ENCODE results near the gene TSPAN8.
"Not testable (repeated sequence)": the region's sequence is repeated elsewhere in the genome, so short reads cannot be mapped to it uniquely, and the experiment has no call there.

The TSPAN8 gene

GRCh38 chr12:71125515-71125914 lies 32.3 kb downstream of the TSPAN8 start:
- no peaks in the 10 kb centered on the region for H3K36me3 Mint-ChIP-seq (ENCODE audit: low read depth)
- no peak overlapping the region for H3K4me3 Mint-ChIP-seq
- H3K27me3 Mint-ChIP-seq, result no peaks in the 10 kb centered on the region

GRCh38 chr12:71124835-71125460 lies 32.9 kb downstream of the TSPAN8 start:
- Mint-ChIP-seq H3K27me3 (no peaks in the 10 kb centered on the region), H3K27ac (no peak overlapping the region), H3K36me3 (ENCODE audit: low read depth) (no peaks in the 10 kb centered on the region), H3K9me3 (no peaks in the 10 kb centered on the region), H3K4me3 (no peak overlapping the region), H3K4me1 (ENCODE audit: low read depth) (no peaks in the 10 kb centered on the region)

More at GRCh38 chr12:71125515-71125914, 32.3 kb downstream of the TSPAN8 start:
- Mint-ChIP-seq H3K9me3 (no peaks in the 10 kb centered on the region), H3K27ac (no peak overlapping the region), H3K4me1 (ENCODE audit: low read depth) (no peaks in the 10 kb centered on the region)

GRCh38 chr12:71113148-71113547 lies 44.7 kb downstream of the TSPAN8 start:
- H3K27me3 Mint-ChIP-seq; H3K27ac Mint-ChIP-seq; H3K36me3 Mint-ChIP-seq (ENCODE audit: low read depth); H3K4me3 Mint-ChIP-seq; H3K4me1 Mint-ChIP-seq (ENCODE audit: low read depth); H3K9me3 Mint-ChIP-seq: not testable (repeated sequence)

- peaks cover 9% of the 10 kb centered on the region for H3K9me3 Mint-ChIP-seq
- no peak overlapping the region for H3K4me3 Mint-ChIP-seq
- H3K4me1 Mint-ChIP-seq (ENCODE audit: low read depth), result no peaks in the 10 kb centered on the region
- H3K27me3 Mint-ChIP-seq, result no peaks in the 10 kb centered on the region
- H3K27ac Mint-ChIP-seq, result no peak overlapping the region
- H3K36me3 Mint-ChIP-seq (ENCODE audit: low read depth), result no peaks in the 10 kb centered on the region
Observed at GRCh38 chr12:71109834-71110233, 48.0 kb downstream of the TSPAN8 start.

- Mint-ChIP-seq H3K27ac (no peak overlapping the region), H3K9me3 (peaks cover 6% of the 10 kb centered on the region), H3K4me3 (no peak overlapping the region), H3K36me3 (ENCODE audit: low read depth) (no peaks in the 10 kb centered on the region), H3K4me1 (ENCODE audit: low read depth) (no peaks in the 10 kb centered on the region), H3K27me3 (no peaks in the 10 kb centered on the region)
Observed at GRCh38 chr12:71108355-71108754, 49.4 kb downstream of the TSPAN8 start.

- H3K27ac Mint-ChIP-seq, result no peak overlapping the region
- H3K27me3 Mint-ChIP-seq, result no peaks in the 10 kb centered on the region
- H3K4me1 Mint-ChIP-seq (ENCODE audit: low read depth), result no peaks in the 10 kb centered on the region
- peaks cover 6% of the 10 kb centered on the region for H3K9me3 Mint-ChIP-seq
- no peaks in the 10 kb centered on the region for H3K36me3 Mint-ChIP-seq (ENCODE audit: low read depth)
- H3K4me3 Mint-ChIP-seq, result no peak overlapping the region
Observed at GRCh38 chr12:71107936-71108335, 49.9 kb downstream of the TSPAN8 start.

- Mint-ChIP-seq H3K9me3 (peaks cover 6% of the 10 kb centered on the region), H3K27ac (no peak overlapping the region), H3K4me1 (ENCODE audit: low read depth) (no peaks in the 10 kb centered on the region), H3K27me3 (no peaks in the 10 kb centered on the region), H3K4me3 (no peak overlapping the region), H3K36me3 (ENCODE audit: low read depth) (no peaks in the 10 kb centered on the region)
Observed at GRCh38 chr12:71105956-71106355, 51.8 kb downstream of the TSPAN8 start.

- H3K9me3 Mint-ChIP-seq, result peaks cover 21% of the 10 kb centered on the region
- H3K27me3 Mint-ChIP-seq, result no peaks in the 10 kb centered on the region
- no peaks in the 10 kb centered on the region for H3K36me3 Mint-ChIP-seq (ENCODE audit: low read depth)
- no peaks in the 10 kb centered on the region for H3K4me1 Mint-ChIP-seq (ENCODE audit: low read depth)
- H3K4me3 Mint-ChIP-seq, result no peak overlapping the region
- H3K27ac Mint-ChIP-seq, result no peak overlapping the region
Observed at GRCh38 chr12:71092290-71092689, 65.5 kb downstream of the TSPAN8 start.

- Mint-ChIP-seq H3K9me3 (peaks cover 21% of the 10 kb centered on the region), H3K4me1 (ENCODE audit: low read depth) (no peaks in the 10 kb centered on the region), H3K36me3 (ENCODE audit: low read depth) (no peaks in the 10 kb centered on the region), H3K27ac (no peak overlapping the region), H3K27me3 (no peaks in the 10 kb centered on the region), H3K4me3 (no peak overlapping the region)
Observed at GRCh38 chr12:71090971-71091370, 66.8 kb downstream of the TSPAN8 start.

- Mint-ChIP-seq H3K27ac (no peak overlapping the region), H3K4me1 (ENCODE audit: low read depth) (no peaks in the 10 kb centered on the region), H3K36me3 (ENCODE audit: low read depth) (no peaks in the 10 kb centered on the region), H3K9me3 (peaks cover 10% of the 10 kb centered on the region), H3K4me3 (no peak overlapping the region), H3K27me3 (no peaks in the 10 kb centered on the region)
Observed at GRCh38 chr12:71085575-71085974, 72.2 kb downstream of the TSPAN8 start.

GRCh38 chr12:71075743-71076142 lies 82.1 kb downstream of the TSPAN8 start:
- Mint-ChIP-seq H3K4me3 (no peak overlapping the region), H3K36me3 (ENCODE audit: low read depth) (no peaks in the 10 kb centered on the region), H3K4me1 (ENCODE audit: low read depth) (no peaks in the 10 kb centered on the region), H3K9me3 (no peaks in the 10 kb centered on the region), H3K27me3 (no peaks in the 10 kb centered on the region), H3K27ac (no peak overlapping the region)

Data from stimulated activated naive CD8-positive, alpha-beta T cell treated with anti-CD3 and anti-CD28 coated beads, Interleukin-15, Interleukin-2, amounts not matched to agents 100 ng/mL and 50 ng/mL, for 24 hours (primary cell).